PC-9 (cell line): ENCODE data around the gene ITGA2. TPM values are rescaled to one million over a fixed set of nuclear protein-coding genes. Genes with fewer than 3 reads are reported as not detected.

Experiments
- BruUV-seq: library from RNA; stranded (reverse); fragments of 400-500 nt; replicated peaks from 2 replicates; lab custom pipeline; 2021; lab: Mats Ljungman, UMichigan
- CTCF ChIA-PET: fragments of 300-600 bp; sonication (Branson Sonifier 250); formaldehyde crosslinking; loops from one replicate; lab custom pipeline; 2022; ENCODE audit warnings: antibody characterized with exemption; lab: Charles Lee
- POLR2A ChIA-PET: fragments of 300-600 bp; sonication (Branson Sonifier 250); formaldehyde crosslinking; loops from one replicate; lab custom pipeline; 2022; ENCODE audit warnings: antibody characterized with exemption; ENCODE audit not compliant: unreplicated experiment; lab: Charles Lee
- DNase-seq, 2 experiments: peaks; one replicate each; pipeline versions ENCODE4 v3.0.0 to v3.0.0-alpha.2; 2015 to 2022; ENCODE audit warnings: mixed read lengths in 1 of 2
- H2AFZ ChIP-seq: fragments of 200-600 bp; sonication (generic); 2 replicates; pipeline ENCODE4 v1.8.1; 2017; ENCODE audit warnings: antibody characterized with exemption
- H3F3A ChIP-seq: fragments of 200-600 bp; sonication (generic); 2 replicates; pipeline ENCODE4 v1.8.1; 2017; ENCODE audit warnings: antibody characterized with exemption, mild to moderate bottlenecking, low read depth; ENCODE audit not compliant: insufficient read depth
- H3K27ac ChIP-seq: fragments of 200-600 bp; sonication (generic); 2 replicates; pipeline ENCODE4 v1.6.1; 2016; ENCODE audit warnings: mixed run types
- H3K27me3 ChIP-seq: fragments of 200-600 bp; sonication (generic); 2 replicates; pipeline ENCODE4 v1.6.1; 2016; ENCODE audit warnings: low read depth, mixed run types; ENCODE audit not compliant: insufficient read depth
- H3K36me3 ChIP-seq: fragments of 200-600 bp; sonication (generic); 2 replicates; pipeline ENCODE4 v1.6.1; 2016; ENCODE audit warnings: low read depth, mixed run types
- H3K4me1 ChIP-seq: fragments of 200-600 bp; sonication (generic); replicated peaks from 2 replicates; pipeline ENCODE4 v1.6.1; 2016; ENCODE audit warnings: mixed run types; ENCODE audit not compliant: insufficient read depth
- H3K4me2 ChIP-seq: fragments of 200-600 bp; sonication (generic); 2 replicates; pipeline ENCODE4 v1.6.1; 2017; ENCODE audit warnings: mixed run types
- H3K4me3 ChIP-seq: fragments of 200-600 bp; sonication (generic); 2 replicates; pipeline ENCODE4 v1.6.1; 2016; ENCODE audit warnings: mixed run types
- H3K79me2 ChIP-seq: fragments of 200-600 bp; sonication (generic); 2 replicates; pipeline ENCODE4 v1.6.1; 2017; ENCODE audit warnings: low read depth, mixed run types
- H3K9me2 ChIP-seq: fragments of 200-600 bp; sonication (generic); 2 replicates; pipeline ENCODE4 v1.8.1; 2017; ENCODE audit warnings: mild to moderate bottlenecking; ENCODE audit not compliant: insufficient read depth
- H3K9me3 ChIP-seq: fragments of 200-600 bp; sonication (generic); 2 replicates; pipeline ENCODE4 v1.8.1; 2016; ENCODE audit warnings: low read depth; ENCODE audit not compliant: insufficient read depth
- H4K20me1 ChIP-seq: fragments of 200-600 bp; sonication (generic); 2 replicates; pipeline ENCODE4 v1.8.1; 2017; ENCODE audit not compliant: insufficient read depth
- CTCF ChIP-seq: fragments of 200-600 bp; sonication (generic); conservative IDR thresholded peaks from 2 replicates; pipeline ENCODE4 v1.6.1; 2017; ENCODE audit warnings: mixed run types, antibody characterized with exemption, mild to moderate bottlenecking, moderate library complexity
- EZH2 ChIP-seq: fragments of 200-600 bp; sonication (generic); IDR thresholded peaks from 2 replicates; pipeline ENCODE4 v1.8.0; 2017; ENCODE audit warnings: antibody characterized with exemption, low read depth
- intact Hi-C: fragments of 100-400 bp; cut with micrococcal nuclease; formaldehyde crosslinking; loops from one replicate; pipeline ENCODE4 v1.10.0; 2022; ENCODE audit not compliant: unreplicated experiment
- total RNA-seq: library from RNA; stranded (reverse); gene quantifications from 2 replicates; pipeline ENCODE4 v1.2.3, GENCODE V29; 2021

ITGA2 gene
- total RNA-seq, 1 experiment from 2014 or later: 35.8 TPM

- Histone ChIP-seq H2AFZ (peak overlapping the region; percentile 91), H4K20me1 (no peaks in the 10 kb centered on the region), H3K4me2 (peak overlapping the region; percentile 88), H3K9me2 (no peaks in the 10 kb centered on the region), H3K4me1 (peaks cover 18% of the 10 kb centered on the region), H3K9me3 (no peaks in the 10 kb centered on the region), H3K27ac (no peak overlapping the region), H3K4me3 (peak overlapping the region; percentile 67), H3K79me2 (peaks cover 10% of the 10 kb centered on the region), H3K36me3 (0 out of 2 replicates have a peak, but pooled peaks cover 6% of the 10 kb centered on the region), H3K27me3 (no peaks in the 10 kb centered on the region), H3F3A (no peaks in the 10 kb centered on the region)
- DNase-seq: peak in 1 of 2 experiments; percentile 54
- TSS peak; percentile 59 for BruUV-seq
- intact Hi-C loops: no loop called here
- TF ChIP-seq EZH2 (no peak), CTCF (no peak)
- CTCF ChIA-PET: no interaction called here
- POLR2A ChIA-PET: interaction anchor here (0.5 to 0.6 kb wide), 2 partner anchors 8 to 1107 kb away, joined by 4 to 7 read pairs; no protein-coding TSS in a partner anchor
Measured at GRCh38 chr5:53109056-53109442, 119.9 kb downstream of the ITGA2 start.

- 0 out of 2 replicates have a peak, but pooled peaks cover under 1% of the 10 kb centered on the region for H3K36me3 ChIP-seq
- H3K9me3 ChIP-seq: no peaks in the 10 kb centered on the region
- peak within 1 kb of the TSS; percentile 88 for H3K4me2 ChIP-seq
- DNase-seq: peak; percentile 74 to 88
- no peak for TF ChIP-seq EZH2
- TF ChIP-seq CTCF: no peak
- ChIA-PET CTCF (interaction anchor here (0.7 to 0.9 kb wide), 2 partner anchors 161 to 192 kb away, joined by 3 to 4 read pairs; no protein-coding TSS in a partner anchor), POLR2A (interaction anchor here (0.5 to 0.6 kb wide), 3 partner anchors 8 to 1106 kb away, joined by 4 to 16 read pairs (median 7); no protein-coding TSS in a partner anchor)
- peaks cover 18% of the 10 kb centered on the region for H3K4me1 ChIP-seq
- no peaks in the 10 kb centered on the region for H3K9me2 ChIP-seq
- no peak within 1 kb of the TSS for H3K27ac ChIP-seq
- intact Hi-C loops: no loop called here
- BruUV-seq: no TSS peak
- H3K4me3 ChIP-seq: peak within 1 kb of the TSS; percentile 67
- H3K79me2 ChIP-seq: peaks cover 10% of the 10 kb centered on the region
- no peaks in the 10 kb centered on the region for H3K27me3 ChIP-seq
- no peaks in the 10 kb centered on the region for H4K20me1 ChIP-seq
- H2AFZ ChIP-seq: peak within 1 kb of the TSS; percentile 91
- H3F3A ChIP-seq: no peaks in the 10 kb centered on the region
Measured at GRCh38 chr5:53109443-53110127, 120.4 kb downstream of the ITGA2 start, which contains the start of gene MOCS2. Gene MOCS2, minus strand, starts transcription at chr5:53109757. Its CDS starts 2,583 bp downstream, at chr5:53107174.

GRCh38 chr5:53110156-53110555, 121.0 kb downstream of the ITGA2 start:
- POLR2A ChIA-PET: interaction anchor here (0.6 kb wide), 1 partner anchor 120 kb away, joined by 16 read pairs; no protein-coding TSS in a partner anchor
- H3K27me3 ChIP-seq: no peaks in the 10 kb centered on the region
- peak overlapping the region; percentile 88 for H3K4me2 ChIP-seq
- peak overlapping the region; percentile 91 for H2AFZ ChIP-seq
- no peaks in the 10 kb centered on the region for H3K9me3 ChIP-seq
- BruUV-seq: TSS peak; percentile 95
- intact Hi-C loops: no loop called here
- no peaks in the 10 kb centered on the region for H3K9me2 ChIP-seq
- H3K4me1 ChIP-seq: peaks cover 18% of the 10 kb centered on the region
- no peaks in the 10 kb centered on the region for H4K20me1 ChIP-seq
- H3K4me3 ChIP-seq: peak overlapping the region; percentile 67
- CTCF ChIA-PET: interaction anchor here (0.7 to 0.9 kb wide), 2 partner anchors 162 to 193 kb away, joined by 3 to 4 read pairs; no protein-coding TSS in a partner anchor
- peaks cover 10% of the 10 kb centered on the region for H3K79me2 ChIP-seq
- TF ChIP-seq EZH2: no peak
- TF ChIP-seq CTCF: no peak
- no peaks in the 10 kb centered on the region for H3K36me3 ChIP-seq
- peak in 1 of 2 experiments; percentile 5 for DNase-seq
- H3F3A ChIP-seq: no peaks in the 10 kb centered on the region
- no peak overlapping the region for H3K27ac ChIP-seq
